Measurements from ENCODE around the gene NUDT5.

Gene NUDT5

GRCh38 chr10:12165036-12165435, 30.7 kb downstream of the NUDT5 start:
- no peak for DNase-seq (ENCODE audit: low read depth in 2 of 2)

DNA sequence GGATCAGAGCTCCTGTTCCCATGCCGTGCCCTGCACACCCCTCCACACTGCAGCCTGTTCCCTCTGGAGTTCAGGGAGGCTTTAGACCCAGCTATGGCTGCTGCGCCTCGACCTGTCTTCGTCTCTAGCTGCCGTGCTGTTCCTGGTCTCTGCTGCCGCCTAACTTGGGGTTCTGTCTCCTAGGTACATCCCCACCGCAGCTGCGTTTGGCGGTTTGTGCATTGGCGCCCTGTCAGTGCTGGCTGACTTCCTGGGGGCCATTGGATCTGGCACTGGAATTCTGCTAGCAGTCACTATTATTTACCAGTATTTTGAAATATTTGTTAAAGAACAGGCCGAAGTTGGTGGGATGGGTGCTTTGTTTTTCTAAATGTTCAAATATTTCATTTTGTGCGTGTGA, 31.6 kb downstream of the NUDT5 start:
- DNase-seq (ENCODE audit: low read depth in 2 of 2): no peak

GRCh38 chr10:12162927-12163326, 32.8 kb downstream of the NUDT5 start:
- no peak for DNase-seq (ENCODE audit: low read depth in 2 of 2)

GRCh38 chr10:12160664-12161063, 35.0 kb downstream of the NUDT5 start:
- DNase-seq (ENCODE audit: low read depth in 2 of 2): no peak

- no peak for DNase-seq (ENCODE audit: low read depth in 2 of 2)
Observed at GRCh38 chr10:12158111-12158510, 37.6 kb downstream of the NUDT5 start.

DNA sequence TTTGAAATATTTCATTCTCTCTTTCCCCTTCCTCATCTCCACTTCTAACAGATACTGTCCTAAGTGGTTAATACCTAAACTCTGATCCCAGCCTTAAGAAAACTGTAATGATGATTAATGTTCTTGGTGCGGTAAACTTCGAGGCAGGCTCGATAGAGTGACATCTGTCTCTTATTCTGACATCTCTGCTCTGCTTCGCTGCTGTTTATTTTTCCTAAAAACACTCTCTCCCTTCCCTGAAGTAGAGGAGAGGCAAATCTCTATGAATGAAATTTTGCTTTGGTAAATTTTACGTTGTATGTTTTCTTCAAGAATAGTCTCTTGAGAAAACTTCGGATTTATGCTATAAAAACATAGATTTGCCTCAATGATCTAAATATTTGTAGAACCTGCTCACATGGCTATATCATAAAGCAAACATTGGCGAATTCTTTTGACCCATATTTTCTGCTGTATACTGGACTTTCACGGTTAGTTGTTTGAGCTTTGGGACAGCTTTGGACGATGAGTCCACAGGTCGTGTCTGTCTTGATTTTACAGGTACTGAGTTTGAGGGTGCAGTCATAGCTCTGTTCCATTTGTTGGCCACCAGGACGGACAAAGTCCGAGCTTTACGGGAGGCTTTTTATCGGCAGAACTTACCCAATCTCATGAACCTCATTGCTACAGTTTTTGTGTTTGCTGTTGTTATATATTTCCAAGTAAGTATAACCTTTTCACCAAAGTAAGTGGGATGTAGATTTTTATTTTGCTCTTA, 39.1 kb downstream of the NUDT5 start:
- no peak for DNase-seq (ENCODE audit: low read depth in 2 of 2)

DNA sequence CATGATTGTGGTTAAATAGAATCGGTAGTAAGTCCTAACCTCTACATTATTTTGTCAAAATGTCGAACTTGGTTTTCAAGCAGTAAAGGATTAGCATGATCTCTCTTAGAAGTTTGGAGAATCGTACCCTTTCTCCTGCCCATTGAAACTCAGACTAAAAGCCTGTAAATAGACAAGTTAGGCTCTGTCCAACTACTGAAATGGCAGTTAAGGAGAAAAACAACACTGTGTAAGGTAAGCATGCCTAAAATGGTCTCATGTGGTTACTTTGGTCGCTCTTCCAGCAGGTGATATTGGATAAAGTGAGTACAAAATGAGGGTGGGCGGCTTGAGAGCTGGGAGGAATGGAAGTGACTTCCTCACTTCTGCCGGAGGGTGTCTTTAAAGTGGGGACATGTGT, 41.2 kb downstream of the NUDT5 start:
- DNase-seq (ENCODE audit: low read depth in 2 of 2): no peak

GRCh38 chr10:12150163-12150562, 45.5 kb downstream of the NUDT5 start:
- DNase-seq (ENCODE audit: low read depth in 2 of 2): no peak

DNA sequence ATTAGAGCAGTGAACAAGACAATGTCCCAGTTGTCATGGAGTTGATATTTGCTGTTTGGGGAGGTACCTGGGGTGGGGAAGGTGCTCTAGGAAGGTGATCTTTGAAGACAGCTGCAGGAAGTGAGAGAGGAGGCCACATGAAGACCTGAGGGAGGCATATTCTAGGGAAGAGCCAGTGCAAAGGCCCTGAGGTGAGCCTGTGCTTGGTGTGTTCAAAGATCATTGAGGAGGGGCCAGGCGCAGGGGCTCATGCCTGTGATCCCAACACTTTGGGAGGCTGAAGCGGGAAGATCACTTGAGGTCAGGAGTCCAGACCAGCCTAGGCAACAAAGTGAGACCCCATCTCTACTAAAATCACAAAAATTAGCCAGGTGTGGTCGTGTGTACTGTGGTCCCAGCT, 51.2 kb downstream of the NUDT5 start:
- DNase-seq (ENCODE audit: low read depth in 2 of 2): no peak

- DNase-seq (ENCODE audit: low read depth in 2 of 2): no peak
Observed at GRCh38 chr10:12140038-12140437, 55.7 kb downstream of the NUDT5 start.

GRCh38 chr10:12135631-12136030, 60.1 kb downstream of the NUDT5 start:
- DNase-seq (ENCODE audit: low read depth in 2 of 2): no peak

DNA sequence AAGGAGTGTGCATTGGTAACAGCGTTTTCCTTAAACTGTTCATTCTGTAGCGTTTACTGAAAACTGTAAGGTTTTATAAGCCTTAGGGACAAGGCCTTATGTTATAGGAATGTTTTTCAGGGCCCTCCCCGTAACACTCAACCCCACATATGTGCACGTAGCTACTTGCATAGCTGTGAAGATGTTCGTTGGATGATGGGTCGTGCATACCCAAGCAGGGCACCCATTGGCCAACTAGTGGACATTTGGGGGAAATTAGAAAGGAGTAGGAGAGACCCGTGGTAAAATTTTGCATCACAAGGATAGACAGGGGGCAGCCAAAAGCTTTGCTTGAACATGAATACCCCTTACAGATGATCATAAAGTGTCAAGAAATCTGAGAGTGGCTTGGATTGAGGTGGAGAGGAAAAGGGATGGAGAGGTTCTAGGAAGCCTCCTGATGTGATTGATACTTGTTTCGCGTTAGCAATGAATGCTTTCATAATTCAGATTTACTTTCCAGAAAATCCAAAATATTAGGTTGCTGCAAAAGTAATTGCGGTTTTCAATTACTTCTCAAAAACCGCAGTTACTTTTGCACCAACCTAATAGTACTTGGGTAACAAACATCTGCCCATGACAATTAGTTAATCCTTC, 65.3 kb downstream of the NUDT5 start:
- peak in 1 of 2 experiments; percentile 15 for DNase-seq (ENCODE audit: low read depth in 2 of 2)

- peak; percentile 96 for DNase-seq (ENCODE audit: low read depth in 2 of 2)
Observed at GRCh38 chr10:12129222-12130111, 66.2 kb downstream of the NUDT5 start, which contains the start of gene SEC61A2. SEC61A2 (plus strand) TSS chr10:12129677; CDS start chr10:12129788, 111 bp downstream.

DNA sequence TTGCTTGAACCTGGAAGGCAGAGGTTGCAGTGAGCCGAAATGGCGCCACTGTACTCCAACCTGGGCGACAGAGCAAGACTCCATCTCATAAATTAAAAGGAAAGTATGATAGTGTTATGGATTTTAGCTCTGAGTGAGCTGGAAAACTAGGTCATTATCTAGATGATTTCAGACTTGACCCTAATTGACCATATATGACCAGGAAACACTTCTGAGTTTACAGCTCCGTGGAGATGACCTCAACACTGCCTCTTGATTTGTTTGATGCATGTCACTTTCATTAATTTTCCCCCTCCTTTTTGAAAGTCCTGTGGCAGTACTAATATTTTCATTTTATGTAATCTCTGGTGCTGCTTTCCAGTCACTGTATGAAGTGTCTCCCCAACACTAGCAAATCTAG, 74.0 kb downstream of the NUDT5 start:
- no peak for DNase-seq (ENCODE audit: low read depth in 2 of 2)
